Activated naive CD8-positive, alpha-beta T cell treated with anti-CD3 and anti-CD28 coated beads for 36 hours (primary cell): ENCODE data around the gene ALKBH4. TPM values are rescaled to one million over a fixed set of nuclear protein-coding genes. Genes with fewer than 3 reads are reported as not detected.
"Not testable (repeated sequence)": the region's sequence is repeated elsewhere in the genome, so short reads cannot be mapped to it uniquely, and the experiment has no call there.

ENCODE experiments used
- DNase-seq: peaks from one replicate; pipeline ENCODE4 v3.0.0; 2021
- H3K27ac Mint-ChIP-seq: one replicate; pipeline ENCODE4 v1.8.0; 2022; ENCODE audit warnings: mild to moderate bottlenecking, moderate library complexity, mixed read lengths
- H3K27me3 Mint-ChIP-seq: one replicate; pipeline ENCODE4 v1.8.0; 2022; ENCODE audit warnings: mild to moderate bottlenecking, mixed read lengths
- H3K36me3 Mint-ChIP-seq: one replicate; pipeline ENCODE4 v1.8.0; 2021; ENCODE audit warnings: mild to moderate bottlenecking, mixed read lengths
- H3K4me1 Mint-ChIP-seq: one replicate; pipeline ENCODE4 v1.8.0; 2021; ENCODE audit warnings: mixed read lengths
- H3K4me3 Mint-ChIP-seq: one replicate; pipeline ENCODE4 v1.8.0; 2022; ENCODE audit warnings: mild to moderate bottlenecking, moderate library complexity, mixed read lengths
- H3K9me3 Mint-ChIP-seq: one replicate; pipeline ENCODE4 v1.8.0; 2022; ENCODE audit warnings: mixed read lengths
- total RNA-seq, 2 experiments: library from RNA; stranded (reverse); gene quantifications; one replicate each; pipeline ENCODE4 v1.2.3, GENCODE V29; 2021

Gene ALKBH4
- total RNA-seq, 2 experiments from 2014 or later, result 8.8 to 10.1 TPM

DNA sequence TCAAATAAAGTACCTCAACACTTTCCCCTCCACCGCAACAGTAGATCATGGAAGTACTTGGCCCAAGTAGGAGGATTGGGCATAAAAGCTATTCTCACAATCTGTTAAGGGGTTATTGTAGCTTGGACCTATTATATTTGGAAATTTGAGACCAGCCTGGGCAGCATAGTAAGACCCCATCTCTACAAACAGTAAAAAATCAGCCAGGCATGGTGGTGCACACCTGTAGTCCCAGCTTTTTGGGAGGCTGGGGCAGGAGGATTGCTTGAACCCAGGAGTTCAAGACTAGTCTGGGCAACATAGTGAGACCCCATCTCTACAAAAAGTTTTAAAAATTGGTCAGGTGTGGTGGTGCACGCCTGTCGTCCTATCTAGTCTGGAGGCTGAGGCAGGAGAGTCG, 55.3 kb downstream of the ALKBH4 start:
- Mint-ChIP-seq H3K36me3 (peaks cover 43% of the 10 kb centered on the region), H3K9me3 (peaks cover 3% of the 10 kb centered on the region), H3K4me1 (peaks cover 11% of the 10 kb centered on the region), H3K27ac (no peak overlapping the region), H3K27me3 (no peaks in the 10 kb centered on the region), H3K4me3 (no peak overlapping the region)
- no peak for DNase-seq

DNA sequence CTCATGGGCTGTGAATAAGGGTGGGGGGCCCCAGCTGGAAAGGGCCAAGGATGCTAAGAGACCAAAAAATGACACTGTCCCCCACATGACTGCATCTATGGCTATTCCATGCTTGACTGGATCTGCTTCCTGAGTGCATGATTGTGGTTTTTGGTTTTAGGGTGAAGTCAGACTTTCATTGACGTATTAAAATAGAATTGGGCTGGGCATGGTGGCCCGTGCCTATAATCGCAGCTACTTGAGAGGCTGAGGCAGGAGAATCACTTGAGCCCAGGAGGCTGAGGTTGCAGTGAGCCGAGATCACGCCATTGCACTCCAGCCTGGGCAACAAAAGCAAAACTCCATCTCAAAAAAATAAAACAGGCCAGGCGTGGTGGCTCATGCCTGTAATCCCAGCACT, 56.1 kb downstream of the ALKBH4 start:
- not testable (repeated sequence) for H3K9me3 Mint-ChIP-seq, H3K27ac Mint-ChIP-seq, H3K27me3 Mint-ChIP-seq, DNase-seq, H3K4me3 Mint-ChIP-seq
- Mint-ChIP-seq H3K4me1 (peaks cover 11% of the 10 kb centered on the region), H3K36me3 (peaks cover 46% of the 10 kb centered on the region)

DNA sequence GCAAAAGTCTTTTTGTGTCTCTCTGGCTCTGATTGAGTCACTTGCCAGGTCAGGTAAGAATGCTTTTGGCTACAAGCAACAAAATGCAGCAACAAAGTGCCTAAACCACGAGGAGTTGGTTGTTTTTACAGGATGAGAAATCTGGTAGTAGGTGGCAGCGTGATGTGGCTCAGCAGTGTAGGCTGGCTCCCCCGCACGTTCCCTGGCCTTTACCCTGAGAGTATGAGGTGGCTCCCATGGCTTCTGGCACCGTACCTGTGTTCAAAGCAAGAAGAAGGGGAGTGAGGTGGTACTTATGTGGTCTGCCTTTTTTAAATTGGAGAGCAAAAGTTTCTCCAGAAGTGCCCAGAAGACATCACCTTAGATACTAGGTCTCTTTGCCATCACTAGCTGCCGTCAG, 56.8 kb downstream of the ALKBH4 start:
- H3K36me3 Mint-ChIP-seq, result peaks cover 48% of the 10 kb centered on the region
- peak overlapping the region; percentile 12 for H3K27ac Mint-ChIP-seq
- H3K4me1 Mint-ChIP-seq, result peaks cover 10% of the 10 kb centered on the region

More for the DNA sequence above, 56.8 kb downstream of the ALKBH4 start:
- no peak for DNase-seq
- Mint-ChIP-seq H3K4me3 (no peak overlapping the region), H3K9me3 (peaks cover 3% of the 10 kb centered on the region), H3K27me3 (no peaks in the 10 kb centered on the region)

Other genes with a start within 250 kb of the ALKBH4 start
- 1 to 10 TPM; 2.9 to 3.6 TPM for gene SH2B2, start 178.0 kb downstream of the ALKBH4 start, total RNA-seq
- gene SPDYE6, start 108.4 kb downstream of the ALKBH4 start, total RNA-seq, result not detected
- gene PRKRIP1, start 68.5 kb downstream of the ALKBH4 start, total RNA-seq, result 10 to 100 TPM; 25.1 to 25.2 TPM
- gene ORAI2, start 31.3 kb downstream of the ALKBH4 start, total RNA-seq, result 10 to 100 TPM; 41.4 to 46.2 TPM
- gene LRWD1, start 121 bp upstream of the ALKBH4 start, total RNA-seq, result 10 to 100 TPM; 20.1 to 20.7 TPM
- gene POLR2J, start 14.1 kb upstream of the ALKBH4 start, total RNA-seq, result 10 to 100 TPM; 63.5 to 67.1 TPM
- 10 to 100 TPM; 23.6 to 25.2 TPM for gene RASA4B, start 52.9 kb upstream of the ALKBH4 start, total RNA-seq
- 1 to 10 TPM; 6.4 to 9.6 TPM for gene UPK3BL2, start 78.8 kb upstream of the ALKBH4 start, total RNA-seq
- not detected for gene SPDYE2, start 86.4 kb upstream of the ALKBH4 start, total RNA-seq
- 10 to 100 TPM; 19.7 to 23.3 TPM for gene POLR2J3, start 107.7 kb upstream of the ALKBH4 start, total RNA-seq
- gene RASA4, start 151.9 kb upstream of the ALKBH4 start, total RNA-seq, result 10 to 100 TPM; 53.7 to 54.2 TPM
- 10 to 100 TPM; 14.1 to 19.4 TPM for gene UPK3BL1, start 177.9 kb upstream of the ALKBH4 start, total RNA-seq
- not detected for gene SPDYE2B, start 185.5 kb upstream of the ALKBH4 start, total RNA-seq
- gene POLR2J2, start 206.8 kb upstream of the ALKBH4 start, total RNA-seq, result 1 to 10 TPM; 6.5 to 6.9 TPM